MCF 10A (cell line): ENCODE data around the gene FOXS1. TPM values are rescaled to one million over a fixed set of nuclear protein-coding genes. Genes with fewer than 3 reads are reported as not detected.
A peak's percentile ranks its signal among the peaks of the same experiment; 100 is the strongest.

Experiments used
- BruUV-seq: library from RNA; stranded (reverse); fragments of 400-500 nt; replicated peaks from 2 replicates; lab custom pipeline; 2021; lab: Mats Ljungman, UMichigan
- CTCF ChIA-PET: fragments of 300-600 bp; sonication (Branson Sonifier 250); formaldehyde crosslinking; extraction: SDS; loops from one replicate; lab custom pipeline; 2021; ENCODE audit warnings: antibody characterized with exemption, inconsistent platforms; lab: Yijun Ruan, JAX
- POLR2A ChIA-PET: fragments of 300-600, 350-650 bp; sonication (Branson Sonifier 250); formaldehyde crosslinking; extraction: SDS; loops from one replicate; lab custom pipeline; 2020; ENCODE audit warnings: antibody characterized with exemption, inconsistent platforms; lab: Yijun Ruan, JAX
- DNase-seq: peaks from one replicate; pipeline ENCODE4 v3.0.0-alpha.2; 2018; ENCODE audit not compliant: unreplicated experiment
- H3K27ac Mint-ChIP-seq: one replicate; pipeline ENCODE4 v1.8.0; 2022; ENCODE audit warnings: mild to moderate bottlenecking, low read depth, mixed read lengths; ENCODE audit not compliant: unreplicated experiment
- H3K27me3 Mint-ChIP-seq: one replicate; pipeline ENCODE4 v1.8.0; 2022; ENCODE audit warnings: mixed read lengths; ENCODE audit not compliant: insufficient read depth, unreplicated experiment
- H3K36me3 Mint-ChIP-seq: one replicate; pipeline ENCODE4 v1.8.0; 2022; ENCODE audit warnings: mild to moderate bottlenecking, moderate library complexity, mixed read lengths; ENCODE audit not compliant: insufficient read depth, unreplicated experiment
- H3K4me1 Mint-ChIP-seq: one replicate; pipeline ENCODE4 v1.8.0; 2022; ENCODE audit warnings: mixed read lengths; ENCODE audit not compliant: insufficient read depth, unreplicated experiment
- H3K4me3 Mint-ChIP-seq: one replicate; pipeline ENCODE4 v1.8.0; 2022; ENCODE audit warnings: mild to moderate bottlenecking, moderate library complexity, mixed read lengths; ENCODE audit not compliant: unreplicated experiment
- H3K9me3 Mint-ChIP-seq: one replicate; pipeline ENCODE4 v1.8.0; 2022; ENCODE audit warnings: mixed read lengths; ENCODE audit not compliant: unreplicated experiment
- CTCF ChIP-seq: fragments of 200-600 bp; IDR thresholded peaks from one replicate; pipeline ENCODE4 v1.8.0; 2022; ENCODE audit warnings: antibody characterized with exemption, mild to moderate bottlenecking; ENCODE audit not compliant: unreplicated experiment
- intact Hi-C: fragments of 100-400 bp; cut with micrococcal nuclease; formaldehyde crosslinking; loops from 2 replicates; pipeline ENCODE4 v1.14.1; 2022
- total RNA-seq: library from RNA; stranded (reverse); gene quantifications from 2 replicates; pipeline ENCODE4 v1.2.3, GENCODE V29; 2022

The FOXS1 gene
- total RNA-seq, 1 experiment from 2014 or later, result not detected

GRCh38 chr20:31823360-31824124 lies 21.9 kb downstream of the FOXS1 start:
- ChIA-PET POLR2A (interaction anchor here (0.6 to 0.7 kb wide), 2 partner anchors 208 to 331 kb away, joined by 3 read pairs; no protein-coding TSS in a partner anchor), CTCF (interaction anchor here (0.6 to 7.3 kb wide), 80 partner anchors 8 to 1535 kb away, joined by 3 to 158 read pairs (median 4); partner anchors contain the start of genes FOXS1, PDRG1 and TM9SF4)
- Mint-ChIP-seq H3K27me3 (peaks cover 5% of the 10 kb centered on the region), H3K27ac (no peak overlapping the region), H3K4me1 (no peaks in the 10 kb centered on the region), H3K4me3 (no peak overlapping the region), H3K36me3 (no peaks in the 10 kb centered on the region), H3K9me3 (no peaks in the 10 kb centered on the region)
- no peak for TF ChIP-seq CTCF
- no peak for DNase-seq
- intact Hi-C loops, result loop anchor here (1.0 to 5.0 kb wide), 3 partner anchors 23 to 384 kb away; partner anchors contain the start of genes PLAGL2 and POFUT1
- no TSS peak for BruUV-seq

GRCh38 chr20:31822421-31823330 lies 22.7 kb downstream of the FOXS1 start:
- no TSS peak for BruUV-seq
- TF ChIP-seq CTCF, result peak; percentile 99
- intact Hi-C loops, result loop anchor here (1.0 to 5.0 kb wide), 5 partner anchors 24 to 385 kb away; partner anchors contain the start of genes PDRG1, PLAGL2 and POFUT1
- Mint-ChIP-seq H3K9me3 (no peaks in the 10 kb centered on the region), H3K36me3 (no peaks in the 10 kb centered on the region), H3K27ac (no peak overlapping the region), H3K4me1 (no peaks in the 10 kb centered on the region), H3K27me3 (no peaks in the 10 kb centered on the region), H3K4me3 (no peak overlapping the region)
- CTCF ChIA-PET, result interaction anchor here (0.6 to 7.3 kb wide), 90 partner anchors 8 to 1536 kb away, joined by 3 to 158 read pairs (median 4); partner anchors contain the start of genes FOXS1, PDRG1 and TM9SF4
- DNase-seq, result peak; percentile 70
- POLR2A ChIA-PET, result interaction anchor here (0.6 to 0.7 kb wide), 2 partner anchors 209 to 332 kb away, joined by 3 read pairs; no protein-coding TSS in a partner anchor

DNA sequence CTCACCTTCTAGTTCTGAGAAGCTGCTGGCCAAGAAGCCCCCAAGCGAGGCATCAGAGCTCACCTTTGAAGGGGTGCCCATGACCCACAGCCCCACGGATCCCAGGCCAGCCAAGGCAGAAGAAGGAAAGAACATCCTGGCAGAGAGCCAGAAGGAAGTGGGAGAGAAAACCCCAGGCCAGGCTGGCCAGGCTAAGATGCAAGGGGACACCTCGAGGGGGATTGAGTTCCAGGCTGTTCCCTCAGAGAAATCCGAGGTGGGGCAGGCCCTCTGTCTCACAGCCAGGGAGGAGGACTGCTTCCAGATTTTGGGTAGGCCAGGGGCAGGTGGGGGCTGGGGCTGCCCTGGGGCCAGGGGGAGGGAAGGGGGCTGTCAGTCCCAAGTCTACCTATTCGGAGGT lies 24.0 kb downstream of the FOXS1 start:
- no peak for DNase-seq
- no peak overlapping the region for H3K4me3 Mint-ChIP-seq
- ChIA-PET POLR2A (interaction anchor here (0.7 kb wide), 1 partner anchor 622 kb away, joined by 4 read pairs; no protein-coding TSS in a partner anchor), CTCF (interaction anchor here (0.6 to 7.3 kb wide), 14 partner anchors 10 to 956 kb away, joined by 3 to 158 read pairs (median 5); no protein-coding TSS in a partner anchor)
- H3K27me3 Mint-ChIP-seq, result no peaks in the 10 kb centered on the region
- no peak overlapping the region for H3K27ac Mint-ChIP-seq
- no peak for TF ChIP-seq CTCF
- no peaks in the 10 kb centered on the region for H3K9me3 Mint-ChIP-seq
- no TSS peak for BruUV-seq
- H3K4me1 Mint-ChIP-seq, result no peaks in the 10 kb centered on the region
- H3K36me3 Mint-ChIP-seq, result no peaks in the 10 kb centered on the region
- intact Hi-C loops, result loop anchor here (5.0 kb wide), 1 partner anchor 386 kb away; the partner anchor contains the start of genes PLAGL2 and POFUT1
